Measurements from ENCODE around the gene MARCHF3.

DNA sequence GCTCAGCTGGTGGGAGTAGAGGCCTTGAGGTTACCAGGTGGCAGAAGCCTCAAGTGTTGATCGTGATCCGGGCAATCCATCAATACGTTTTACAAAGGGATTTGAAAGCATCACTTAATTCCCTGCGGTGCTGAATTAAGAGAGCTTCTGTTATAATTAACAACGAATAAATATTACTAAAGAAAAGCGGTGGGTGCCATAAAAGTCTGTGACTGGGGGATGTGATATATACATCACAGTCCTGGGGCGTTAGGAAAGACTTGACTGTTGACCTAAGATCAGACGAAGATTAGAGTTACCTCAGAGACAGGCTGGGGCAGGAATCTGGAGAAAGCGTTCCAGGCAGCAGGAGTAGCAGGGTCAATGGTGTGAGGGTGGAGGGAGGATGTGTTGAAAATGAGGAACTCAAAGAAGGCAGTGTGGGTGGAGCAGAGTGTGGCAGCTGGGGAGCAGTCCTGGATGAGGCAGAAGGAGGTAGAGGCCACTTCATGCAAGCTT, 49.7 kb upstream of the MARCHF3 start:
- TF ChIP-seq, protein P1, sequence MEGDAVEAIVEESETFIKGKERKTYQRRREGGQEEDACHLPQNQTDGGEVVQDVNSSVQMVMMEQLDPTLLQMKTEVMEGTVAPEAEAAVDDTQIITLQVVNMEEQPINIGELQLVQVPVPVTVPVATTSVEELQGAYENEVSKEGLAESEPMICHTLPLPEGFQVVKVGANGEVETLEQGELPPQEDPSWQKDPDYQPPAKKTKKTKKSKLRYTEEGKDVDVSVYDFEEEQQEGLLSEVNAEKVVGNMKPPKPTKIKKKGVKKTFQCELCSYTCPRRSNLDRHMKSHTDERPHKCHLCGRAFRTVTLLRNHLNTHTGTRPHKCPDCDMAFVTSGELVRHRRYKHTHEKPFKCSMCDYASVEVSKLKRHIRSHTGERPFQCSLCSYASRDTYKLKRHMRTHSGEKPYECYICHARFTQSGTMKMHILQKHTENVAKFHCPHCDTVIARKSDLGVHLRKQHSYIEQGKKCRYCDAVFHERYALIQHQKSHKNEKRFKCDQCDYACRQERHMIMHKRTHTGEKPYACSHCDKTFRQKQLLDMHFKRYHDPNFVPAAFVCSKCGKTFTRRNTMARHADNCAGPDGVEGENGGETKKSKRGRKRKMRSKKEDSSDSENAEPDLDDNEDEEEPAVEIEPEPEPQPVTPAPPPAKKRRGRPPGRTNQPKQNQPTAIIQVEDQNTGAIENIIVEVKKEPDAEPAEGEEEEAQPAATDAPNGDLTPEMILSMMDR (IDR thresholded peaks at IDR 0.05), result no peak
- TF ChIP-seq POLR2A (IDR thresholded peaks at IDR 0.05), result no peak
